MV-4-11 (cell line): Measurements from ENCODE around the gene MBP.

ENCODE experiments used
- DNase-seq: peaks from one replicate; lab custom pipeline; 2025; lab: John Stamatoyannopoulos, UW

Gene MBP

DNA sequence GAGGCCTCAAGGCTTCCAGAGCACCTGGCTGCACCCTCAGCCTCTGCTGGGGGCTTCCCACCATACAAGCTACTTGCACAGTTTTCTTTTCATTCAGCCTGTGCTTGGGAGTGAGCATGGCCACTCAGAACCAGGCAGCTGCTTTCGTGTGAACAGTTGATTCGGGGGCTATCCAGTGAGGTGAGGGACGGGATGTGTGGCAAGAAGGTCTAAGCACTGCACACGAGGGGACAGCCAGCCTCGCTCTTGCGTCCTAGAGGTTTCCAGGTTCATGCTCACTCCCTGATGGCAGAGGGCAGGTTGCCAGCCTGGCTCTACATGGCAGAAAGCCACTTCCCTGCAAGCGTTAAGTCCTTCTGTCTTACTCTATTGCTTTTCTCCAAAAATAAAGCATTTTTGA is 146.2 kb downstream of the MBP start:
- no peak for DNase-seq

- no peak for DNase-seq
Measured at GRCh38 chr18:76985951-76986236, 146.7 kb downstream of the MBP start.

DNA sequence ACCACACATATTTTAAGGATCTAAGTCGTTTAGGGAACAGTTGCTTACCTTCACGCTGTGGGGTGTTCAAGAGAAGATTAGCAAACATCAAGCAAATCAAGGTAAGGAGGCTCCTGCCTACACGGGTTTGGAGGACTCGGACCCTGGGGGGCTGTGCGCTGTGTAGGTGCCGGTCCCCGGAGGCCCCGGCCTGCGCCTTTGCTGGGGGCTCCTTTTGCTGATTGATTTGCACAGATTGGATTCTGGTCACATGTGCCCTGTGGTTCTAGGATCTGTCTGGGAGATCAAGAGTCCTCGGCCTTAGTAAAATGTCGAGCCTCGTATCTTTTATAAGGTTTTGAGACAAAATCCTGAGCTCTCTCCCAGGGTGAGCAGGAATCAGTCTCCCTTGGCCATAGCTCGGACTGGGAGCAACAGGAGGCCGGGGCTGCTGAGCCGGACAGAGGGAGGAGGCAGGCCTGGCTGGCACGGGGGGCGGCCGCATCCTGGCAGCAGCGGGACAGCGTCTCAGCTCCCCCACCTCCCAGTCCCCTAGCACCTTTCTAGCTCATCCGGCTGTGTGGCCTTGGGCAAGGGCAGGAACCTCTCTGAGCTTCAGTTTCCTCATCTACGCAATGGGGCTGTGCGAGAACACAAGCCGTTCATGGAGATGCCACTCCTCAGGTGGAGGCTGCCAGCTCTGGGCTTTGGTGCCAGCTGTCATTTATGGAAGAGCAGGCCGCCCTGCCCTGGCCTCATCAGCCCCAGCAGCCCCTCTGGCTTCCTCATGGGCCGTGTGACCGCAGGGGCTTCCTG is 147.2 kb downstream of the MBP start:
- no peak for DNase-seq

GRCh38 chr18:76984193-76985155 is 148.1 kb downstream of the MBP start:
- DNase-seq = no peak

DNA sequence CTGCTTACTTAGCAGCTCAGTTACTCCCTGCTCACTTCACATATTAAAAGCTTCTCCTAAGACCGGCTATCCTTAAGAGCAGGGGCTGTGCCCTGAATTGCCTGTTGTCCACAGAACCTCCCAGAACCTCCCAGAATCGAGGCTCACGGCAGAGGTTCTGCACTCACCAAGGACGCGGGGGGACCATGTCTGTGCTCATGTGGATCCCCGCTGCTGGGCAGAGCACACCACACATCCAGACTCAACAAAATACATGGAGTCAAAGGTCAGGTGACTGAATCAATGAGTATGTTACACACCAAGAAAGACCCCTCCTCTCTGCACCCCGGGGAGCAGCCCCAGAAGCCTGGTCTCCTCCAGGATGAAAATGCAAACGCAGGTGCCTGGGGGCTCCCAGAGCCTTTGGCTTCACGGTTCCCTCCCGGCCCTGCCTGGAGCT is 149.0 kb downstream of the MBP start:
- DNase-seq = no peak

DNA sequence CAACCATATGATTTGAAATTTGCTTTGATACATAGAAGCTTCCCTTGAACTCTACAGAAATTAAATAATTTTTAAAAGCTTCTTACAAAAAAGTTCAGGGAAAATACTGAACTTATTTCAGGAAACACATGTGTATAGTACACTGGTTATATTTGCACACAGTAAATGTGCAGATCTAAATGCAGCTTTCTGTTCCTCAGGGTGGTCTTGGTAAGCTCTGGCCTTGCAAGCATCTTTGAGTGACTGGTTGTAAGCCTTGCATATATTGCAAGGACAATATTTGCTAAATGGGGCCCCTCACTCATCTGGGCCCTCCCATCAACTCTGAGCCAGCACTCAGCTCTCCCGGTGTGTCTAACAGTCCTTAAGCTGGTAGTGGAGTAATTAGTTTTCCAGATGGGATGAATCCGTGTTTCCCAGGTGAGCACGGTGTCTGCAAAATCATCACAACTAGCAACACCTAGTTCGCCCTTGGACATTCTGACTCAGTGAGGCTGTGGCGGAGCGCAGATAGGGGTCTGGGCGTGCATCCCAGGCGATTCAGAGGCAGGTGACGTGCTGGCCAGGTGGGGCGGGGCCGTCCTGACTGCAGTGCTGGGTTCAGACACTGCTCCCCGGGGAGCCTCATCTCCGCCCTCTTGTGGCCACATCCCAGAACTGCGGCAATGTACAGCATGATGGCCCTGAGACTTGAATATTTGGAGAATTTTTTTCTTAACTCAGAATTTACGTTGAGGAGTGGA is 149.6 kb downstream of the MBP start:
- DNase-seq = peak; percentile 54

DNA sequence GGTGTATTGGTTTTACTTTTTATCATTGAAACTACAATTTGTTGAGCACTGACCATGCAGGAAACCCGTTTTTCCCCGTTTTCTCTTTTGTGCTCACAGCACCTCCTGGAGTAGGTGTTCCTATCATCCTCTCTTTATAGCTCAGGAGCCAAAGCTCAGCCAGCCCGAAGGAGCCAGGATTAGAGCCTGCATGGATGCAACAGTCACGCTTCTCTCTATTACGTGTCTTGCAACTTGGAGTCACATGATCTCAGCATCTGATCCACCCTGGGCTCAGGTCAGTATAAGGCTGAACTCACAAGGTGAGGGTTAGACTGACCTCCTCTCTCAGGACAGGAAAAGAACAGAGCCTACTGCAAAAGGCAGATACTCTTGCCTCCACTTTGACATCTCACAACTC is 150.5 kb downstream of the MBP start:
- DNase-seq = no peak

- no peak for DNase-seq
Measured at GRCh38 chr18:76981396-76981968, 151.1 kb downstream of the MBP start.

GRCh38 chr18:76980663-76981395 is 151.8 kb downstream of the MBP start:
- DNase-seq = no peak

DNA sequence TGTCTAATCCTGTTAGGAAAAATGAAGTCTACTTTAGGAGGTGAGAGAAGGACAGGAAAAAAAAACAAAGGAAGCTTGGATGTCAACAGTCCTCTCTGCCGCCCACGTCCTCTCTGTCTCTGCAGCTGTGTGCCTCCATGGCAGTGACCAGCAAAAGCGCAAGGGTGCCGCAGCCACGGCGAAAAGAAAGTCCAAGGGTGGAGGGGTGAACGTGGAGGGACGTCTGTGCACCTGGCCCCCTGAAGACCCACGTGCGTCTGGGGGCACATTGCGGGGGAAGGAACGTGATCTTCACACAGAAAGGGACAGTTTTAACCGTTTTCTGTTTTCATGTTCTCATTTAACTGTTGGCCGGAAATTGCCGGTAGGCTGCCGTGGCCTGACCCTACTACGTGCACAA is 152.7 kb downstream of the MBP start:
- no peak for DNase-seq

- no peak for DNase-seq
Measured at GRCh38 chr18:76979111-76979751, 153.4 kb downstream of the MBP start.

GRCh38 chr18:76978616-76979015 is 154.0 kb downstream of the MBP start:
- DNase-seq = no peak

DNA sequence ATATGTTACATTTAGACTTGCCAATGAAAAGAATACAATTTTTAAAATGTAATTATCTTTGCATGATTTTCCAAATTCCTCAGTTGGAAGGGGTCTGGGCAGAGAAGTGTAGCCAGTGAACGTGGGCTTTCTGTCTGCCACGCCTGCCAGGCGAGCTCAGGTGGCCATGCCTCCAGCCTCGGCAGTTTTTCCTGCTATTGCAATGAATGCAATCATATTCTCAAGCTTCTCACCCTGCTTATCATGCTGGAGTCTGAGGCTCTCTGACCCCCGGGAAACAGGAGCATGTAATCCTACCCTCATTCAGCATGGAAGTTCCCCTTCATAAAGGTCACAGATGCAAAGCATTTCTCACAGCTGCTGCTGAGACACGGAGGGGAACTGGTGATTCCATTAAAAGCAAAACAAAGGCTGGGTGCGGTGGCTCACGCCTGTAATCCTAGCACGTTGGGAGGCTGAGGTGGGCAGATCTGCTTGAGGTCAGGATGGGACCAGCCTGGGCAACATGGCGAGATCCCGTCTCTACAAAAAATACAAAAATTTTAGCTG is 154.8 kb downstream of the MBP start:
- DNase-seq = no peak

DNA sequence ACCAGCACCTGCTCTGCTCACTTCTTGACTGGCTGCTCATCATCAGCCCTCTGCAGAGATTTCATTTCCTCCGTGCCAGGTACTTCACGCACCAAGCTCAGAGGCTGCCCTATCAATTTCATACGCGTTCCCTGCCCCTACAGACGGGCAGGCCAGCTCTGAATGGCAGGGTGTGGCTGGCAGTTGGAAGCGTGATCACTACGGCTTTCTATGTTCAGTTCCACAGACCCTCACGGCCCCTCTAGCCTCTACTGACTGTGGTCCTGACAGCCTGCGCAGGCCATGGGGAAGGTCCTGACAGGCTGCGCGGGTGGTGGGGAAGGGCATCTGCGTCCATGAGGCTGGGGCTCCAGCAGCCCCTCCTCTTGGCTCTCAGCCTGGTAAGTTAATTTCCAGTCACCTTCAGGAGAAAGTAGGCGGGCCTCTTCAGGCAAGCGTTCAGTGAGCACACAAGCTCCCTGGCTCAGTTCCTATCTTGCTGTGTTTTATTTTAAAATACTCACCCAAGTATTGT is 155.4 kb downstream of the MBP start:
- DNase-seq = no peak

DNA sequence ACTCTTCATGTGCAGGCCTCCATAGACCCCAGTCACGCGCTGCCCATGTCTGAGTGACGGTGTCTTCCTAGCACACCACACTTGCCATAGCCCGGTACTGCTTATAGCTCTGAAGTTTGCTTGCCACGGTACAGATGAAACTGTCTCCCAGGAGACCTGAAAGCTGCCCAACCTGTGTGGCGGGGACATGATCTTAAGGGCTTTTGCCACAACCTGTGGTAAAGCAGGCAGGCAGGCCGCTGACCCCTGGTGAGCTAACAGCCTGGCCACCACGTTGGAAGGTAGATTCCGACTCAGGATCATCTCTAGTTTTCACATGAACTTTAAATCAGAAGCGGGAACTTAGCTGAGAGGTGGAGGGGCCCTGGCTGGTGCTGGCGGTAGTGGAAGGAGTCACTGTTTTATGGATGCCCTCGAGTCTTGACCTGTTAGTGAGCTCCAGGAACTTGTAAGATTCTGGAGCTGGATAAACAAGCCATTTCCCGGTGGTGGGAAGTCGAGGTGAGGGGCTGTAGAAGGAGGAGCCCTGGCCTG is 156.9 kb downstream of the MBP start:
- no peak for DNase-seq

- DNase-seq = no peak
Measured at GRCh38 chr18:76974386-76974785, 158.2 kb downstream of the MBP start.

- no peak for DNase-seq
Measured at GRCh38 chr18:76973520-76974266, 158.9 kb downstream of the MBP start.

DNA sequence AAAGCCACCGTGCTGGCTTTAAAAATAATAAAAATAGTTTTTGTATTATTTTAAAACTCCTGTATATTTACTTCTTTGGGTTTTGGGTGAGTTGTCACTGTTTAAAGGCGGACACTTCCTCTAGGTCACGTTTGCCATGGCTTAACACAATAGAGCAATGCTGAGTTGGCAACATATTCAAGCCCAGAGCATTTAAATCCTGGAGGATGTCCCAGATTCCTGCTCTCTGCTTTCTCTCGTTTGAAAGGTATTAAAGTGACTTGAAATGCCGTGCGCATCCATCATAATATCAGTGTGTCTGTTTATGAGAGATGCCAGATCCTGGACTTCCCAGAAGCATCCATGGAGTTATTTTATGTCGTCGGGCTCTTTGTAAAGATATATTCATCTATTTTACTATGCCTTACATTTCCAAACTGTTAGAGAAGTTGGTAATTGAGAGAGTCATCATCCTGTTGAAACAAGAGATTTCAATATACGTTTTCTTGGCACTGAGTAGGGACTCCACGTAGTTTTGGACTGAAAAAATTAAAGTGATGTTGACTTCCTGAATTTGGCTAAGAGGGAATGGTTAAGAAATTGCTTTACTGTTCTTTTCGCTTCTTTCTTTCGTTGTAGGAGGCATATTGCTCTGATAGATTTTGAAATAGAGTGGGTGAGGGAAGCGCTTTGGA is 159.6 kb downstream of the MBP start:
- DNase-seq = no peak

- DNase-seq = no peak
Measured at GRCh38 chr18:76972241-76972640, 160.3 kb downstream of the MBP start.
